Keratinocyte (primary cell): ENCODE data around the gene ANXA7. TPM values are rescaled to one million over a fixed set of nuclear protein-coding genes. Genes with fewer than 3 reads are reported as not detected.

Experiments
- DNase-seq: peaks from one replicate; pipeline ENCODE4 v3.0.0-alpha.2; 2011; ENCODE audit warnings: low read depth, missing footprints, low spot score
- FAIRE-seq: peaks from 2 replicates; lab custom pipeline; 2011; peaks lifted over from hg19 to GRCh38; lab: Jason Lieb, UNC
- H2AFZ ChIP-seq: 2 replicates; pipeline ENCODE4 v1.6.0; 2012; ENCODE audit warnings: low read length, control low read depth, inconsistent platforms; ENCODE audit not compliant: control insufficient read depth
- H3K27ac ChIP-seq: 2 replicates; pipeline ENCODE4 v1.5.1; 2011; ENCODE audit warnings: low read length; ENCODE audit not compliant: control insufficient read depth, insufficient read depth
- H3K27me3 ChIP-seq: 3 replicates; pipeline ENCODE4 v1.6.0; 2011; ENCODE audit warnings: low read length; ENCODE audit not compliant: control insufficient read depth, insufficient read depth; ENCODE audit errors: extremely low read depth
- H3K36me3 ChIP-seq, 2 experiments: 2 replicates in 1 of 2; 3 replicates in 1 of 2; pipeline ENCODE4 v1.5.1; 2011; ENCODE audit warnings: low read length in 2 of 2, mild to moderate bottlenecking in 1 of 2; ENCODE audit not compliant: control insufficient read depth in 2 of 2, insufficient read depth in 2 of 2; ENCODE audit errors: extremely low read depth in 1 of 2
- H3K4me1 ChIP-seq: 3 replicates; pipeline ENCODE4 v1.5.1; 2011; ENCODE audit warnings: low read length; ENCODE audit not compliant: control insufficient read depth, insufficient read depth; ENCODE audit errors: extremely low read depth
- H3K4me2 ChIP-seq: 3 replicates; pipeline ENCODE4 v1.6.0; 2011; ENCODE audit warnings: low read depth, low read length; ENCODE audit not compliant: control insufficient read depth, insufficient read depth; ENCODE audit errors: extremely low read depth
- H3K4me3 ChIP-seq, 3 experiments: fragments of 200-600 bp in 1 of 3; sonication (generic) in 1 of 3; 2 replicates in 2 of 3; 3 replicates in 1 of 3; pipeline ENCODE4 v1.5.1; 2011 to 2016; ENCODE audit warnings: low read length in 3 of 3, mild to moderate bottlenecking in 3 of 3, control low read depth in 2 of 3, inconsistent platforms in 1 of 3, low read depth in 1 of 3, mixed read lengths in 1 of 3, mixed run types in 1 of 3, moderate library complexity in 1 of 3; ENCODE audit not compliant: control insufficient read depth in 2 of 3, insufficient read depth in 2 of 3; ENCODE audit errors: extremely low read depth in 1 of 3
- H3K79me2 ChIP-seq: 2 replicates; pipeline ENCODE4 v1.6.0; 2012; ENCODE audit warnings: low read length; ENCODE audit not compliant: control insufficient read depth, insufficient read depth
- H3K9ac ChIP-seq: 3 replicates; pipeline ENCODE4 v1.6.0; 2011; ENCODE audit warnings: low read length; ENCODE audit not compliant: control insufficient read depth, insufficient read depth; ENCODE audit errors: extremely low read depth
- H3K9me1 ChIP-seq: 3 replicates; pipeline ENCODE4 v1.6.0; 2011; ENCODE audit warnings: low read length; ENCODE audit not compliant: control insufficient read depth, insufficient read depth; ENCODE audit errors: extremely low read depth
- H3K9me3 ChIP-seq: 2 replicates; pipeline ENCODE4 v1.5.1; 2012; ENCODE audit warnings: low read depth, low read length; ENCODE audit not compliant: control insufficient read depth
- H4K20me1 ChIP-seq: 3 replicates; pipeline ENCODE4 v1.6.0; 2011; ENCODE audit warnings: low read length; ENCODE audit not compliant: control insufficient read depth, insufficient read depth; ENCODE audit errors: extremely low read depth
- EZH2 ChIP-seq: IDR thresholded peaks from one replicate; pipeline ENCODE4 v1.6.1; 2012; ENCODE audit warnings: inconsistent platforms, mild to moderate bottlenecking, low read length, moderate library complexity
- dilution Hi-C: fragments of 300-500 bp; cut with MboI; formaldehyde crosslinking; loops from one replicate; pipeline ENCODE4 v1.7.0; 2020; ENCODE audit warnings: low sequenced_read_pairs; ENCODE audit not compliant: extremely low pct_ligation_motif_present
- polyA plus RNA-seq, 5 experiments: library from polyadenylated mRNA; depleted of rRNA in 3 of 5; stranded (reverse) in 3 of 5; stranded (forward) in 1 of 5; unstranded in 1 of 5; fragments of >200 nt; gene quantifications; 1 replicate in 1 of 5; 2 replicates in 3 of 5; 3 replicates in 1 of 5; pipeline versions ENCODE4 v1.2.1 to v1.2.3, GENCODE V29; 2011 to 2012; ENCODE audit warnings: missing spikeins in 2 of 5, low read depth in 1 of 5, low replicate concordance in 1 of 5
- TF ChIP-seq, protein P1 (sequence below), 3 experiments: IDR thresholded peaks in 1 of 3; conservative IDR thresholded peaks in 1 of 3; optimal IDR thresholded peaks in 1 of 3; 2 replicates in 2 of 3; 3 replicates in 1 of 3; pipeline versions ENCODE3 to v1.5.1; 2011; ENCODE audit warnings: low read length in 3 of 3, mild to moderate bottlenecking in 3 of 3, moderate library complexity in 2 of 3, control low read depth in 1 of 3, inconsistent platforms in 1 of 3; ENCODE audit not compliant: insufficient read depth in 2 of 3; ENCODE audit errors: extremely low read depth in 1 of 3

Gene ANXA7
- polyA plus RNA-seq, 1 donor (not counting 4 experiments of a cell fraction or from before 2014, with no cell fraction given), result 144 TPM

DNA sequence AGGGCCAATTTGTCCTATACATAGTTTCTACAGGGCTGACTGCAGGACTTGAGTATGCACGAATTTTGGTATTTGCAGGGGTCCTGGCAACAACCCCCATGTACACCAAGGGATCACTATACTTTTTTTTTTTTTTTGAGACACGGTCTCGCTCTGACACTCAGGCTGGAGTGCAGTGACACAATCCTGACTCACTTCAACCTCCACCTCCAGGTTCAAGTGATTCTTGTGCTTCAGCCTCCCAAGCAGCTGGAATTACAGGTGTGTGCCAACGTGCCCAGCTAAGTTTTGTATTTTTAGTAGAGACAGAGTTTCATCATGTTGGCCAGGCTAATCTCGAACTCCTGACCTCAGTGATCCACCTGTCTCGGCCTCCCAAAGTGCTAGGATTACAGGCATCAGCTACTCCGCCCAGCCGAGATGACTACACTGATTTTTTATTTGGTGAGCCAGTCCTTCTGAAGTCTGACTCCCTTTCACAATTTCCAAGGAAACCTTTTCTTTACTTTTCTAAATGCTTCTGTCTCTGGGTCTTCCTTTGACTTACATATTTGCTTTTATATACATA, 75.0 kb downstream of the ANXA7 start:
- no peaks in the 10 kb centered on the region for H3K27me3 ChIP-seq
- H4K20me1 ChIP-seq, result no peaks in the 10 kb centered on the region
- no peaks in the 10 kb centered on the region for H3K36me3 ChIP-seq
- H3K9me3 ChIP-seq, result no peaks in the 10 kb centered on the region
- no peak for FAIRE-seq
- no peak overlapping the region for H3K4me3 ChIP-seq
- dilution Hi-C loops, result no loop called here
- DNase-seq, result no peak
- no peaks in the 10 kb centered on the region for H3K9me1 ChIP-seq
- no peak overlapping the region for H3K27ac ChIP-seq
- no peak for TF ChIP-seq EZH2
- TF ChIP-seq, protein P1, sequence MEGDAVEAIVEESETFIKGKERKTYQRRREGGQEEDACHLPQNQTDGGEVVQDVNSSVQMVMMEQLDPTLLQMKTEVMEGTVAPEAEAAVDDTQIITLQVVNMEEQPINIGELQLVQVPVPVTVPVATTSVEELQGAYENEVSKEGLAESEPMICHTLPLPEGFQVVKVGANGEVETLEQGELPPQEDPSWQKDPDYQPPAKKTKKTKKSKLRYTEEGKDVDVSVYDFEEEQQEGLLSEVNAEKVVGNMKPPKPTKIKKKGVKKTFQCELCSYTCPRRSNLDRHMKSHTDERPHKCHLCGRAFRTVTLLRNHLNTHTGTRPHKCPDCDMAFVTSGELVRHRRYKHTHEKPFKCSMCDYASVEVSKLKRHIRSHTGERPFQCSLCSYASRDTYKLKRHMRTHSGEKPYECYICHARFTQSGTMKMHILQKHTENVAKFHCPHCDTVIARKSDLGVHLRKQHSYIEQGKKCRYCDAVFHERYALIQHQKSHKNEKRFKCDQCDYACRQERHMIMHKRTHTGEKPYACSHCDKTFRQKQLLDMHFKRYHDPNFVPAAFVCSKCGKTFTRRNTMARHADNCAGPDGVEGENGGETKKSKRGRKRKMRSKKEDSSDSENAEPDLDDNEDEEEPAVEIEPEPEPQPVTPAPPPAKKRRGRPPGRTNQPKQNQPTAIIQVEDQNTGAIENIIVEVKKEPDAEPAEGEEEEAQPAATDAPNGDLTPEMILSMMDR (optimal IDR thresholded peaks at IDR 0.05 in 1 of 3, IDR thresholded peaks at IDR 0.05 in 1 of 3, conservative IDR thresholded peaks at IDR 0.05 in 1 of 3; ENCODE audit: extremely low read depth in 1 of 3, insufficient read depth in 2 of 3, low read length in 3 of 3), result no peak
- H3K79me2 ChIP-seq, result no peaks in the 10 kb centered on the region
- no peak overlapping the region for H3K4me2 ChIP-seq
- peaks cover 5% of the 10 kb centered on the region for H3K4me1 ChIP-seq
- H2AFZ ChIP-seq, result no peak overlapping the region
- H3K9ac ChIP-seq, result no peak overlapping the region

DNA sequence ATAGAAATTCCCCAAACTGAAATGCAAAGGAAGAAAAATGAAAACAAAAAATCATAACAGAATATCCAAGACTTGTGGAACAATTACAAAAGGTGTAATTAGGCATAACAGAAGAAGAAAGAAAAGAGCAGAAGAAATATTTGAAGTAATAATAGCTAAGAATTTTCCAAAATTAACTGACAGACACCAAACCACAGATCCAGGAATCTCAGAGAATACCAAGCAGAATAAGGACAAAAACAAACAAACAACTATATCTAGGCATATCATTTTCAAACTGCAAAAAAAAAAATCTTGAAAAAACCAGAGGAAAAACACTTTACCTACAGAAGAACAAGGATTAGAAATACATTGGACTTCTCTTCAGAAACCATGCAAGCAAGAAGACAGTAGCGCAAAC, 80.7 kb downstream of the ANXA7 start:
- H3K27me3 ChIP-seq, result peaks cover 4% of the 10 kb centered on the region
- no peaks in the 10 kb centered on the region for H3K9me3 ChIP-seq
- no peak overlapping the region for H3K27ac ChIP-seq
- no peak for FAIRE-seq
- no peak for DNase-seq
- no peaks in the 10 kb centered on the region for H4K20me1 ChIP-seq
- no peak overlapping the region for H3K9ac ChIP-seq
- H3K4me2 ChIP-seq, result no peak overlapping the region
- TF ChIP-seq EZH2, result no peak
- TF ChIP-seq, protein P1 (optimal IDR thresholded peaks at IDR 0.05 in 1 of 3, IDR thresholded peaks at IDR 0.05 in 1 of 3, conservative IDR thresholded peaks at IDR 0.05 in 1 of 3; ENCODE audit: extremely low read depth in 1 of 3, insufficient read depth in 2 of 3, low read length in 3 of 3), result no peak
- H3K4me1 ChIP-seq, result no peaks in the 10 kb centered on the region
- H3K9me1 ChIP-seq, result no peaks in the 10 kb centered on the region
- H3K4me3 ChIP-seq, result no peak overlapping the region
- H3K36me3 ChIP-seq, result no peaks in the 10 kb centered on the region
- dilution Hi-C loops, result no loop called here
- no peak overlapping the region for H2AFZ ChIP-seq
- no peaks in the 10 kb centered on the region for H3K79me2 ChIP-seq
